Panc1 (cell line): ENCODE data around the gene SIGLEC9.

ENCODE experiments used
- POLR2AphosphoS5 ChIP-seq: IDR thresholded peaks from 2 replicates; pipeline ENCODE4 v1.6.1; 2012; ENCODE audit warnings: mild to moderate bottlenecking, low read depth, low read length, moderate library complexity
- TF ChIP-seq, protein P1 (sequence below): fragments of 450-650 bp; IDR thresholded peaks from 2 replicates; pipeline ENCODE4 v1.5.1; 2017; ENCODE audit warnings: mild to moderate bottlenecking
- TF ChIP-seq, protein P2 (sequence below), 2 experiments: IDR thresholded peaks; 2 replicates each; pipeline ENCODE4 v1.6.1; 2011 to 2012; ENCODE audit warnings: low read depth in 2 of 2, control low read depth in 1 of 2, low read length in 1 of 2, mild to moderate bottlenecking in 1 of 2, moderate library complexity in 1 of 2; ENCODE audit not compliant: insufficient read depth in 1 of 2

DNA sequence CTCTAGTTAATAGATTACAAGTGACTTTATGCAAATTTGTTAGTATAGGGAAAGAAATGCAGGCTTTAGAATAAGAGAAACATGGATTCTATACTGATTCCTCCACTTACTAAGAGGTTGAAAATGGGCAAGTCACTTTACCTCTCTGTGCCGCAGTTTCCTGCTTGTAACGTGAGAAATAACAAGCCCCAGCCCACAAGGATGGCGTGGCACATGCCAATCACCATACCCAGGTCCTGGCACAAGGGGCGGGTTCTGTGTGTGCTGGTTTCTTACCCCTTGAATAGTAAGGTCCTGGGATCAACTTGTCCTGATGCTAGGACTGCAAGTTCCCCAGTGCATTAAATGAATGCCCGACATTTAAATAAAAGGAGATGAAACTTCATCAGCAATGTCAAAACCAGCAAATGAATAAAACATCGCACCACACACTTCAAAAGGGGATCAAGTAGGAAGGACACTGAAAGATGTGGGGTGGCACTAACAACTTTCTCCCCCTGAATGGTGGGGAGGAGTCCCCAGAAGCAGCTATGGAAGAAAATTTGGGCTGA is 7.9 kb upstream of the SIGLEC9 start:
- TF ChIP-seq, protein P1, sequence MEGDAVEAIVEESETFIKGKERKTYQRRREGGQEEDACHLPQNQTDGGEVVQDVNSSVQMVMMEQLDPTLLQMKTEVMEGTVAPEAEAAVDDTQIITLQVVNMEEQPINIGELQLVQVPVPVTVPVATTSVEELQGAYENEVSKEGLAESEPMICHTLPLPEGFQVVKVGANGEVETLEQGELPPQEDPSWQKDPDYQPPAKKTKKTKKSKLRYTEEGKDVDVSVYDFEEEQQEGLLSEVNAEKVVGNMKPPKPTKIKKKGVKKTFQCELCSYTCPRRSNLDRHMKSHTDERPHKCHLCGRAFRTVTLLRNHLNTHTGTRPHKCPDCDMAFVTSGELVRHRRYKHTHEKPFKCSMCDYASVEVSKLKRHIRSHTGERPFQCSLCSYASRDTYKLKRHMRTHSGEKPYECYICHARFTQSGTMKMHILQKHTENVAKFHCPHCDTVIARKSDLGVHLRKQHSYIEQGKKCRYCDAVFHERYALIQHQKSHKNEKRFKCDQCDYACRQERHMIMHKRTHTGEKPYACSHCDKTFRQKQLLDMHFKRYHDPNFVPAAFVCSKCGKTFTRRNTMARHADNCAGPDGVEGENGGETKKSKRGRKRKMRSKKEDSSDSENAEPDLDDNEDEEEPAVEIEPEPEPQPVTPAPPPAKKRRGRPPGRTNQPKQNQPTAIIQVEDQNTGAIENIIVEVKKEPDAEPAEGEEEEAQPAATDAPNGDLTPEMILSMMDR: no peak
- TF ChIP-seq, protein P2, sequence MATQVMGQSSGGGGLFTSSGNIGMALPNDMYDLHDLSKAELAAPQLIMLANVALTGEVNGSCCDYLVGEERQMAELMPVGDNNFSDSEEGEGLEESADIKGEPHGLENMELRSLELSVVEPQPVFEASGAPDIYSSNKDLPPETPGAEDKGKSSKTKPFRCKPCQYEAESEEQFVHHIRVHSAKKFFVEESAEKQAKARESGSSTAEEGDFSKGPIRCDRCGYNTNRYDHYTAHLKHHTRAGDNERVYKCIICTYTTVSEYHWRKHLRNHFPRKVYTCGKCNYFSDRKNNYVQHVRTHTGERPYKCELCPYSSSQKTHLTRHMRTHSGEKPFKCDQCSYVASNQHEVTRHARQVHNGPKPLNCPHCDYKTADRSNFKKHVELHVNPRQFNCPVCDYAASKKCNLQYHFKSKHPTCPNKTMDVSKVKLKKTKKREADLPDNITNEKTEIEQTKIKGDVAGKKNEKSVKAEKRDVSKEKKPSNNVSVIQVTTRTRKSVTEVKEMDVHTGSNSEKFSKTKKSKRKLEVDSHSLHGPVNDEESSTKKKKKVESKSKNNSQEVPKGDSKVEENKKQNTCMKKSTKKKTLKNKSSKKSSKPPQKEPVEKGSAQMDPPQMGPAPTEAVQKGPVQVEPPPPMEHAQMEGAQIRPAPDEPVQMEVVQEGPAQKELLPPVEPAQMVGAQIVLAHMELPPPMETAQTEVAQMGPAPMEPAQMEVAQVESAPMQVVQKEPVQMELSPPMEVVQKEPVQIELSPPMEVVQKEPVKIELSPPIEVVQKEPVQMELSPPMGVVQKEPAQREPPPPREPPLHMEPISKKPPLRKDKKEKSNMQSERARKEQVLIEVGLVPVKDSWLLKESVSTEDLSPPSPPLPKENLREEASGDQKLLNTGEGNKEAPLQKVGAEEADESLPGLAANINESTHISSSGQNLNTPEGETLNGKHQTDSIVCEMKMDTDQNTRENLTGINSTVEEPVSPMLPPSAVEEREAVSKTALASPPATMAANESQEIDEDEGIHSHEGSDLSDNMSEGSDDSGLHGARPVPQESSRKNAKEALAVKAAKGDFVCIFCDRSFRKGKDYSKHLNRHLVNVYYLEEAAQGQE (IDR thresholded peaks at IDR 0.05; ENCODE audit: insufficient read depth in 1 of 2, low read depth in 2 of 2, low read length in 1 of 2): no peak
- no peak for TF ChIP-seq POLR2AphosphoS5
